ENCODE data around the gene PLEKHG2. TPM values are rescaled to one million over a fixed set of nuclear protein-coding genes. Genes with fewer than 3 reads are reported as not detected.

Gene PLEKHG2
- total and polyA plus RNA-seq, 2 experiments from 2014 or later = 25.3 to 34.0 TPM

- no peaks in the 10 kb centered on the region for H3K27me3 ChIP-seq
- DNase-seq (ENCODE audit: low spot score) = peak; percentile 93
- H3K79me2 ChIP-seq = peaks cover 16% of the 10 kb centered on the region
- H4K20me1 ChIP-seq (ENCODE audit: insufficient read depth, poor library complexity, severe bottlenecking) = peaks cover under 1% of the 10 kb centered on the region
- H3K9me3 ChIP-seq (ENCODE audit: low read depth) = no peaks in the 10 kb centered on the region
- peak overlapping the region; percentile 87 for H3K4me2 ChIP-seq
- peak overlapping the region; percentile 100 for H3K27ac ChIP-seq
- TF ChIP-seq EZH2 (IDR thresholded peaks at IDR 0.05; ENCODE audit: borderline replicate concordance) (no peak), EZH2phosphoT487 (IDR thresholded peaks at IDR 0.05; ENCODE audit: low read depth, severe bottlenecking, unreplicated experiment) (no peak)
- TF ChIP-seq, protein P1, sequence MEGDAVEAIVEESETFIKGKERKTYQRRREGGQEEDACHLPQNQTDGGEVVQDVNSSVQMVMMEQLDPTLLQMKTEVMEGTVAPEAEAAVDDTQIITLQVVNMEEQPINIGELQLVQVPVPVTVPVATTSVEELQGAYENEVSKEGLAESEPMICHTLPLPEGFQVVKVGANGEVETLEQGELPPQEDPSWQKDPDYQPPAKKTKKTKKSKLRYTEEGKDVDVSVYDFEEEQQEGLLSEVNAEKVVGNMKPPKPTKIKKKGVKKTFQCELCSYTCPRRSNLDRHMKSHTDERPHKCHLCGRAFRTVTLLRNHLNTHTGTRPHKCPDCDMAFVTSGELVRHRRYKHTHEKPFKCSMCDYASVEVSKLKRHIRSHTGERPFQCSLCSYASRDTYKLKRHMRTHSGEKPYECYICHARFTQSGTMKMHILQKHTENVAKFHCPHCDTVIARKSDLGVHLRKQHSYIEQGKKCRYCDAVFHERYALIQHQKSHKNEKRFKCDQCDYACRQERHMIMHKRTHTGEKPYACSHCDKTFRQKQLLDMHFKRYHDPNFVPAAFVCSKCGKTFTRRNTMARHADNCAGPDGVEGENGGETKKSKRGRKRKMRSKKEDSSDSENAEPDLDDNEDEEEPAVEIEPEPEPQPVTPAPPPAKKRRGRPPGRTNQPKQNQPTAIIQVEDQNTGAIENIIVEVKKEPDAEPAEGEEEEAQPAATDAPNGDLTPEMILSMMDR (IDR thresholded peaks at IDR 0.05; ENCODE audit: poor library complexity) = no peak
- peaks cover 55% of the 10 kb centered on the region for H3K4me1 ChIP-seq (ENCODE audit: insufficient read depth)
- H3K36me3 ChIP-seq (replicated peaks; ENCODE audit: insufficient read depth, low read depth) = no peaks in the 10 kb centered on the region
- H2AFZ ChIP-seq = no peak overlapping the region
- 42% methylated on average over 25 of the region's 25 CpGs for WGBS (ENCODE audit: low lambda C conversion rate, missing lambda C conversion rate)
- no peak overlapping the region for H3K4me3 ChIP-seq
- H3K9me2 ChIP-seq (replicated peaks; ENCODE audit: insufficient read depth) = no peaks in the 10 kb centered on the region
These were observed 10.7 kb upstream of the PLEKHG2 start for GRCh38 chr19:39401549-39402345.

- no peak overlapping the region for H2AFZ ChIP-seq
- peak overlapping the region; percentile 100 for H3K27ac ChIP-seq
- 5% methylated on average over 51 of the region's 59 CpGs for WGBS (ENCODE audit: low lambda C conversion rate, missing lambda C conversion rate)
- peaks cover 25% of the 10 kb centered on the region for H3K79me2 ChIP-seq
- no peaks in the 10 kb centered on the region for H3K9me3 ChIP-seq (ENCODE audit: low read depth)
- no peaks in the 10 kb centered on the region for H3K36me3 ChIP-seq (replicated peaks; ENCODE audit: insufficient read depth, low read depth)
- TF ChIP-seq EZH2phosphoT487 (IDR thresholded peaks at IDR 0.05; ENCODE audit: low read depth, severe bottlenecking, unreplicated experiment) (no peak), EZH2 (IDR thresholded peaks at IDR 0.05; ENCODE audit: borderline replicate concordance) (no peak)
- TF ChIP-seq, protein P1 (IDR thresholded peaks at IDR 0.05; ENCODE audit: poor library complexity) = no peak
- DNase-seq (ENCODE audit: low spot score) = peak; percentile 97
- no peaks in the 10 kb centered on the region for H3K27me3 ChIP-seq
- peak overlapping the region; percentile 87 for H3K4me2 ChIP-seq
- peak overlapping the region; percentile 14 for H3K4me3 ChIP-seq
- no peaks in the 10 kb centered on the region for H3K9me2 ChIP-seq (replicated peaks; ENCODE audit: insufficient read depth)
- H3K4me1 ChIP-seq (ENCODE audit: insufficient read depth) = peaks cover 55% of the 10 kb centered on the region
- H4K20me1 ChIP-seq (ENCODE audit: insufficient read depth, poor library complexity, severe bottlenecking) = peaks cover 9% of the 10 kb centered on the region
These were observed 9.8 kb upstream of the PLEKHG2 start for GRCh38 chr19:39402346-39403300.

DNA sequence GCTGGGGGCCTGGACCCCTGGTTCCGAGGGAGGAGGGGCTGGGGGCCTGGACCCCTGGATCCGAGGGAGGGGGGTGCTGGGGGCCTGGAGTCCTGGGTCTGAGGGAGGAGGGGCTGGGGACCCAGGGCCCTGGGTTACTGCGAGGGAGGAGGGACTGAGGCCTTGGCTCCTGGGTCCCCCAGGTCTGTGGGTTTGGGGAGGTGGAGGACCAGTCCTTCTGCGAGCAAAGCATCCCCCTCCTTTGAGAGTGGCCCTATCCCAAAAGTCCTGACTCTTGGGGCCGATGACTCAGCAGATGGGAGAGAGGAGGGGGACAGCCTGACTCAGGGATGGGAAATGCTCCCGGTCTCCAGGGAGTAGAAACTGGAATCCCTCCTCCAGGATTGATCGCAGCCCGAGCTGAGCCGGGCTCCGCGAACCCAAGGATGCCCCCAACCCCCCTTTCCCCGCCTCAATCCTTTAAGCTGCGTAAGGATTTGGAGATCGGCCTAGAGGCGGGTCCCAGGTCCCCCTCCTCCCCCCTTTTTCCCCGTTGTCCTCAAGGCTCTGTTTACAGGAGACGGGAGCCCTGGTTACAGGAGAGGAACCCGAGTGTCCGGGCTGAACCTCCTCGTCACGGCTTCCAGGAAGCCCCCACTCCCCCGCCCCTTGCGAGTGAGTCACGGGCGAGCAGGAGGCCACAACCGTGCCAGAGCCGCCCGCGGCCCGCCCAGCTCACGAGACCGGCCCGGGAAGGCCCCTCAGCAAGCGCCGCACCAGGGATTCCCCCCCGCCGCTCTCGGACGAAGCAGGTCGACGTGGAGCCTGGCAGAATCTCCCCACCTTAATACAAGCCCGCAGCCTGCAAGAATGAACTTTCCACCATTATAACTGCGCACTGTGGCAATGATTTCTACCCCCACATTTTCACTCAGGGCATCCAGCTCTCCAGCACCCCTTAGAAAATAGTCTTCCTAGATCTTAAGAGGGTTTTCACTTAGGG lies 8.8 kb upstream of the PLEKHG2 start:
- peak overlapping the region; percentile 14 for H3K4me3 ChIP-seq
- no peak overlapping the region for H2AFZ ChIP-seq
- no peaks in the 10 kb centered on the region for H3K9me3 ChIP-seq (ENCODE audit: low read depth)
- 5% methylated on average over 22 of the region's 43 CpGs for WGBS (ENCODE audit: low lambda C conversion rate, missing lambda C conversion rate)
- H3K27ac ChIP-seq = peak overlapping the region; percentile 100
- peak; percentile 99 for DNase-seq (ENCODE audit: low spot score)
- no peaks in the 10 kb centered on the region for H3K27me3 ChIP-seq
- H4K20me1 ChIP-seq (ENCODE audit: insufficient read depth, poor library complexity, severe bottlenecking) = peaks cover 16% of the 10 kb centered on the region
- no peaks in the 10 kb centered on the region for H3K36me3 ChIP-seq (replicated peaks; ENCODE audit: insufficient read depth, low read depth)
- TF ChIP-seq, protein P1 (IDR thresholded peaks at IDR 0.05; ENCODE audit: poor library complexity) = no peak
- no peak for TF ChIP-seq EZH2 (IDR thresholded peaks at IDR 0.05; ENCODE audit: borderline replicate concordance)
- TF ChIP-seq EZH2phosphoT487 (IDR thresholded peaks at IDR 0.05; ENCODE audit: low read depth, severe bottlenecking, unreplicated experiment) = no peak
- H3K4me2 ChIP-seq = peak overlapping the region; percentile 87
- no peaks in the 10 kb centered on the region for H3K9me2 ChIP-seq (replicated peaks; ENCODE audit: insufficient read depth)
- H3K79me2 ChIP-seq = peaks cover 35% of the 10 kb centered on the region
- H3K4me1 ChIP-seq (ENCODE audit: insufficient read depth) = peaks cover 48% of the 10 kb centered on the region
